Nucleus accumbens (tissue), 56 donors: ENCODE data around the gene C17orf75.

Source experiments
- DNase-seq, 56 donors: peaks; one replicate each; lab custom pipeline; 2025; lab: John Stamatoyannopoulos, UW

The C17orf75 gene

GRCh38 chr17:32307658-32308057 is 34.3 kb downstream of the C17orf75 start:
- DNase-seq, result no peak

GRCh38 chr17:32305049-32305448 is 36.9 kb downstream of the C17orf75 start:
- no peak for DNase-seq

- DNase-seq, result peak in 1 of 56 donors; percentile 9
Observed at GRCh38 chr17:32303781-32304288, 38.1 kb downstream of the C17orf75 start.

- no peak for DNase-seq
Observed at GRCh38 chr17:32302860-32303649, 38.9 kb downstream of the C17orf75 start.

GRCh38 chr17:32302037-32302436 is 39.9 kb downstream of the C17orf75 start:
- DNase-seq, result no peak

- DNase-seq, result no peak
Observed at GRCh38 chr17:32299580-32300164, 42.3 kb downstream of the C17orf75 start.

- DNase-seq, result no peak
Observed at GRCh38 chr17:32298721-32299579, 43.0 kb downstream of the C17orf75 start.

GRCh38 chr17:32298298-32298697 is 43.7 kb downstream of the C17orf75 start:
- DNase-seq, result no peak

GRCh38 chr17:32297860-32298259 is 44.1 kb downstream of the C17orf75 start:
- no peak for DNase-seq

GRCh38 chr17:32297424-32297823 is 44.5 kb downstream of the C17orf75 start:
- DNase-seq, result no peak

GRCh38 chr17:32292094-32292493 is 49.9 kb downstream of the C17orf75 start:
- no peak for DNase-seq

GRCh38 chr17:32289471-32290070 is 52.4 kb downstream of the C17orf75 start:
- DNase-seq, result no peak

GRCh38 chr17:32288615-32289014 is 53.4 kb downstream of the C17orf75 start:
- DNase-seq, result no peak

- DNase-seq, result no peak
Observed at GRCh38 chr17:32287804-32288511, 54.0 kb downstream of the C17orf75 start.

- peak in 1 of 56 donors; percentile 10 for DNase-seq
Observed at GRCh38 chr17:32286518-32286900, 55.5 kb downstream of the C17orf75 start.

- DNase-seq, result peak in 50 of 56 donors; percentile 19 to 84 (median 62)
Observed at GRCh38 chr17:32285746-32286517, 56.0 kb downstream of the C17orf75 start.

GRCh38 chr17:32285306-32285705 is 56.7 kb downstream of the C17orf75 start:
- DNase-seq, result no peak

- peak in 26 of 56 donors; percentile 10 to 57 (median 24) for DNase-seq
Observed at GRCh38 chr17:32283745-32284201, 58.2 kb downstream of the C17orf75 start.

GRCh38 chr17:32281011-32281451 is 60.9 kb downstream of the C17orf75 start:
- peak in 4 of 56 donors; percentile 10 to 65 (median 38) for DNase-seq
